K562 (cell line): ENCODE results near the gene TMPRSS11A.

Experiments used
- JUN ChIP-seq, 2 experiments: sonication (generic) in 1 of 2; formaldehyde crosslinking in 1 of 2; IDR thresholded peaks; 2 replicates each; pipeline versions ENCODE4 v1.6.1 to v1.8.0; 2012 to 2022; ENCODE audit warnings: borderline replicate concordance in 2 of 2, mild to moderate bottlenecking in 2 of 2, improper control_type of control experiment in 1 of 2, low read depth in 1 of 2, low read length in 1 of 2, missing genetic modification reagents in 1 of 2
- PRMT5 ChIP-seq: sonication (generic); formaldehyde crosslinking; IDR thresholded peaks from 2 replicates; pipeline ENCODE4 v1.5.0; 2020; ENCODE audit warnings: missing genetic modification reagents
- RAD51 ChIP-seq: fragments of 450-650 bp; IDR thresholded peaks from 2 replicates; pipeline ENCODE4 v1.7.1; 2016; ENCODE audit warnings: low read depth, mild to moderate bottlenecking, borderline replicate concordance
- SREBF1 ChIP-seq: fragments of 150-350 bp; IDR thresholded peaks from 2 replicates; pipeline ENCODE4 v1.6.1; 2014; ENCODE audit warnings: antibody characterized with exemption, low read depth, low read length, borderline replicate concordance
- SREBF2 ChIP-seq: sonication (generic); formaldehyde crosslinking; IDR thresholded peaks from 2 replicates; pipeline ENCODE4 v1.4.0; 2020; ENCODE audit warnings: mild to moderate bottlenecking, missing genetic modification reagents
- ZBTB1 ChIP-seq: sonication (generic); formaldehyde crosslinking; IDR thresholded peaks from 2 replicates; pipeline ENCODE4 v1.8.1; 2023; ENCODE audit warnings: missing genetic modification reagents, low read depth, mild to moderate bottlenecking, borderline replicate concordance

- TF ChIP-seq RAD51 = no peak
- TF ChIP-seq JUN (IDR thresholded peaks at IDR 0.05; ENCODE audit: borderline replicate concordance, low read depth, low read length) = no peak
- no peak for TF ChIP-seq JUN (CRISPR knock-in tag; IDR thresholded peaks at IDR 0.05; ENCODE audit: borderline replicate concordance)
- no peak for TF ChIP-seq PRMT5 (CRISPR knock-in tag)
- TF ChIP-seq SREBF1 = no peak
- no peak for TF ChIP-seq SREBF2 (CRISPR knock-in tag)
- TF ChIP-seq ZBTB1 (CRISPR knock-in tag) = no peak
Measured at GRCh38 chr4:67973608-67974007, 10.3 kb upstream of the TMPRSS11A start.
